Measurements from ENCODE around the gene BPIFB3.

BPIFB3 gene

GRCh38 chr20:33063271-33063670 lies 9.6 kb downstream of the BPIFB3 start:
- no peak for DNase-seq

- DNase-seq: no peak
These were observed 11.0 kb downstream of the BPIFB3 start for GRCh38 chr20:33064572-33065287.

- DNase-seq: no peak
These were observed 12.1 kb downstream of the BPIFB3 start for GRCh38 chr20:33065785-33066184.

GRCh38 chr20:33067806-33068205 lies 14.1 kb downstream of the BPIFB3 start:
- no peak for DNase-seq

- no peak for DNase-seq
These were observed 14.7 kb downstream of the BPIFB3 start for GRCh38 chr20:33068251-33068939.

- DNase-seq: no peak
These were observed 16.0 kb downstream of the BPIFB3 start for GRCh38 chr20:33069673-33070072.

- DNase-seq: no peak
These were observed 16.7 kb downstream of the BPIFB3 start for GRCh38 chr20:33070111-33071053.

- no peak for DNase-seq
These were observed 17.5 kb downstream of the BPIFB3 start for GRCh38 chr20:33071198-33071597.

- no peak for DNase-seq
These were observed 18.7 kb downstream of the BPIFB3 start for GRCh38 chr20:33072362-33072761.

- DNase-seq: no peak
These were observed 19.1 kb downstream of the BPIFB3 start for GRCh38 chr20:33072813-33073212.

- DNase-seq: no peak
These were observed 21.0 kb downstream of the BPIFB3 start for GRCh38 chr20:33074675-33075074.

- DNase-seq: no peak
These were observed 21.6 kb downstream of the BPIFB3 start for GRCh38 chr20:33075281-33075680.

GRCh38 chr20:33076662-33077372 lies 23.1 kb downstream of the BPIFB3 start:
- DNase-seq: no peak

- no peak for DNase-seq
These were observed 25.6 kb downstream of the BPIFB3 start, which contains the start of gene BPIFB4 for GRCh38 chr20:33079259-33079658. BPIFB4 (plus strand) TSS chr20:33079643; CDS start chr20:33081527, 1,884 bp downstream.

GRCh38 chr20:33081411-33082154 lies 27.9 kb downstream of the BPIFB3 start:
- DNase-seq: no peak

GRCh38 chr20:33082546-33082945 lies 28.8 kb downstream of the BPIFB3 start:
- no peak for DNase-seq

GRCh38 chr20:33083544-33084340 lies 30.0 kb downstream of the BPIFB3 start:
- DNase-seq: no peak

- no peak for DNase-seq
These were observed 31.0 kb downstream of the BPIFB3 start for GRCh38 chr20:33084722-33085121.

GRCh38 chr20:33086052-33086722 lies 32.5 kb downstream of the BPIFB3 start:
- DNase-seq: no peak

GRCh38 chr20:33091147-33091546 lies 37.4 kb downstream of the BPIFB3 start:
- no peak for DNase-seq

All from activated CD8-positive, alpha-beta memory T cell treated with anti-CD3 and anti-CD28 coated beads, Interleukin-2, amount 50 U/mL, for 48 hours (primary cell).